Islet precursor cell (in vitro differentiated cells): ENCODE data around the gene TRAF7.
A peak's percentile ranks its signal among the peaks of the same experiment; 100 is the strongest.

Source experiments
- DNase-seq: peaks from one replicate; pipeline ENCODE4 v3.0.0-alpha.2; 2018

The TRAF7 gene

DNA sequence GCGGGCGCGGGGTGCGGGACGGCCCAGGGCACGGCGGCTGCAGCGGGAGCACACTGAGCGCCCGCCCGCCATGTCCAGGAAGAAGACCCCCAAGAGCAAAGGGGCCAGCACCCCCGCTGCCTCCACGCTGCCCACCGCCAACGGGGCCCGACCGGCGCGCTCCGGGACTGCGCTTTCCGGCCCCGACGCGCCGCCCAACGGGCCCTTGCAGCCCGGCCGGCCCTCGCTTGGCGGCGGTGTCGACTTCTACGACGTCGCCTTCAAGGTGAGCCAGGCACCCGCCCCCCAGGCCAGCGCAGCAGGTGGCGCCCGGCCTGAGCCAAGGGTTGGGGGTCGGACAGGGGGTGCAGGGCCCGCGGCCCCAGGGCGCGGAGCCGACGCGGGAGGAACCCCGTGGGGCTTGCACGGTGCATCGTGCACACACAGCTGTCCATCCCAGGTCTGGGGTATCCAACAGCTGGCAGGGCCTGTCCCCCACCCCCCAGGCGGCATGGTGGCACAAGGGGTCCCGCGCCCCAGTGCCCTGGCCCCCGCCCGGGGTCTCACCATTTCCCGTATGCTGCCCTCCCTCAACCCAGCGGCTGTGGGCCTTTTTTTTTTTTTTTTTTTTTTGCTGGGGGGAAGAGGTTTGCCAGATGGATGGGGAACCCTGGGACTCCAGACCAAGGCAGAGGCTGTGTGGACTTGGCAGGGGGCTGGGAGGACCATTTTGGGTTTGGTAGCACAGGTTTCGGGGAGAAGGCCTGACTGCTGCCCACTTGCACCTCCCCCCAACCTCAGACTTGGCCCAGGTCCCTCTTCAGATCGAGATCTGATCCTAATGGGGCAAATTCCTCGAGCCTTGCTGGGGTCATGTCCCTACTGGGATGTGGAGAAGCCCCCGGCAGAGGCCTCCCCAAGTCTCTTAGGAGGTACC lies 6.6 kb upstream of the TRAF7 start:
- DNase-seq, result peak; percentile 64

DNA sequence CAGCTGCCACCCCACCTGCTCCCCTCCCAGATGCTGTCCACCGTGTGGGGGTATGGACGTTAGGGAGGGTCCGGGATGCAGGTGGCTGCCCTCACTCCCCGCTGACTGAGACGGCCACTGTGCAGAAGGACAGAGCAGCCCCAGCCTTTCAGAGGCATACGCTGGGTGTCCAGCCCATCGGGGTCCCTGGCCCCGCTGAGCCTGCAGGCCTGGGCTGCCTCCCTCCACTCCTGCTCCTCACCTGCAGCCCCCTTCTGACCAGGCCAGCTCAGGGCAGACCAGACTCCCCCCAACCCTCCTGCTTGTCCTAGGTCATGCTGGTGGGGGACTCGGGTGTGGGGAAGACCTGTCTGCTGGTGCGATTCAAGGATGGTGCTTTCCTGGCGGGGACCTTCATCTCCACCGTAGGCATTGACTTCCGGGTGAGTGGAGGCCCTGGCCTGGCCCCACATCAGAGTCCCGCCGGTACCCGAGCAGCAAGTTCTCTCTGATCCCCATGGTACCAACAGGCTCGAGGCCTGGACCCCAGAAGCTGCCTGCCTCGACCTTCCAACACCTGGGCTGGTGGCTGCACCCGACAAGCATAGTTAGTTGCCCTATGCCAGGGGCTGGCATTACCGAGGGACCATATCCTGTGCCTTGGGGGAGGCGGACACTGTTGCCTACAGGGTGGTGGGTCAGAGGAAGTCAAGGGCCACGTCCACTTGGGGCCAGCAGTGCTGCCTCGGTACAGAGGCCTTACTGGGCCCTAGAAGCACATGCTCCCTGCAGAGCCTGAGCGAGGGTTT lies 5.8 kb upstream of the TRAF7 start:
- DNase-seq, result peak; percentile 70

DNA sequence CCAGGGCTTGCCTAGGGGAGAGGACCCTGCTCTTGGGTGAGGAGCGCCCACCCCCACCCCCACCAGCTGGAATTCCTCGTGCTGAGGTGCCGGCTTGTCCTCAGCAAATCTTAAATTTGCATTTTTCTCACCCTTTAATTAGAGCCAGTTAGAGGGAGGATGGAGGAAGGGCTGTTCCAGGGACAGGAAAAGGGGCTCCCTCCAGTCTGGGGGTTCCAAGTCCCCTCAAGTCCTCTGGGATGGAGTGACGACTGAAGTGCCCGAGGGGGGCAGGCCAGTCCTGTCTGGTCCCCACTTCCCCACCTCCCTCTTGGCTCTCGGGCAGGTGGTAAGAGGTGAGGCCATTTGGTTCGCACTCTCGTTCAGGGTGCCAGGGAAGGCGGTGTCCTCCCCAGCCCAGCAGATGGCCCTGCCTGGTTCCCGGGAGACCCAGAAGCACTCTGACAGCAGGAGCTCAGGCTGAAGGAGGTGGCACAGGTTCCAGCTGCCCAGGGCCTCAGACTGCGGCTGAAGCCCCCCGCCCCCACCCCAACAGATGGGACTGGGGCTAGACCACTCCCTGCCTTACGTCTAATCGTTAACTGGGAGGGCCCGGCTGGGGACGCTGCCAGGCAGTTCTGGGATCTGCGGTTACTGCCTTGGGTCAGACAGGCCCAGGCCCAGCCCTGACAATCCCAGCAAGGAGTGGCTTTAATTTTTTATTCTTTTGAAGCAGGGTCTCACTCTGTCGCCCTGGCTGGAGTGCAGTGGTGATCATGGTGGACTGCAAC lies 5.0 kb upstream of the TRAF7 start:
- peak; percentile 88 for DNase-seq

DNA sequence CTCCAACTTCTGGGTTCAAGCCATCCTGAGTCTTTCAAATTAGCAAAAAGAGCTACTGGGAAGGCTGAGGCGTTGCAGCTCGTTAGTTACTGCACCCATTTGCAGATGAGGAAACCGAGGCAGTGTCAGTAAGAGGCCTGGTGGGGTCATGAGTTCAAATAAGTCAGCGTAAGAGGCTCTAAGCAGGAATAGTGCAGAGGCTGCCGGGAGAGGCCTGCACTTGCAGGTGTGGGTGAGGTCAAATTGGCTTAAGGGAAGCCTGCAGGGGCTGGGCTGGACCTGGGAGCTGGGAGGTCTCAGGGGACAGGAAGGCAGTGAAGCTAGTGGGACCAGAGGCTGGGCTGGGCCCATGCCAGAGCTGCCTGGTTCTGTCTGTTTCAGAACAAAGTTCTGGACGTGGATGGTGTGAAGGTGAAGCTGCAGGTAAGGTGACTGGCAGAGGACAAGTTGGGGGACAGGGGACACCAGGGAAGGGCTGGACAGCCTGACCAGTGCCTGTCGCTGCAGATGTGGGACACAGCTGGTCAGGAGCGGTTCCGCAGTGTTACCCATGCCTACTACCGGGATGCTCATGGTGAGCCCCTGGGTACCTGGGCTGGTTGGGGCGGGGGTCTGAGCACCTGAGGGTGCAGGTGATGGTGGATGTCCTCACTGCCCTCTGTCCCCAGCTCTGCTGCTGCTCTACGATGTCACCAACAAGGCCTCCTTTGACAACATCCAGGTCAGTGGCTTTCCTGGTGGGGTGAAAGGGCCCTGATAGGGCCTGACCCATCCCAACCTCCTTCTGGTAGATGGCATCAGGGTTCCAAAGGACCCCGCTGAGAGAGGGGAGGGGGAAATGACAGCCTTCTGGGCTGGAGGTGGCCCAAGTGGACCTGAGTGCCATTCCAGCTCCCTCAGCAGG lies 4.1 kb upstream of the TRAF7 start:
- DNase-seq, result no peak

DNA sequence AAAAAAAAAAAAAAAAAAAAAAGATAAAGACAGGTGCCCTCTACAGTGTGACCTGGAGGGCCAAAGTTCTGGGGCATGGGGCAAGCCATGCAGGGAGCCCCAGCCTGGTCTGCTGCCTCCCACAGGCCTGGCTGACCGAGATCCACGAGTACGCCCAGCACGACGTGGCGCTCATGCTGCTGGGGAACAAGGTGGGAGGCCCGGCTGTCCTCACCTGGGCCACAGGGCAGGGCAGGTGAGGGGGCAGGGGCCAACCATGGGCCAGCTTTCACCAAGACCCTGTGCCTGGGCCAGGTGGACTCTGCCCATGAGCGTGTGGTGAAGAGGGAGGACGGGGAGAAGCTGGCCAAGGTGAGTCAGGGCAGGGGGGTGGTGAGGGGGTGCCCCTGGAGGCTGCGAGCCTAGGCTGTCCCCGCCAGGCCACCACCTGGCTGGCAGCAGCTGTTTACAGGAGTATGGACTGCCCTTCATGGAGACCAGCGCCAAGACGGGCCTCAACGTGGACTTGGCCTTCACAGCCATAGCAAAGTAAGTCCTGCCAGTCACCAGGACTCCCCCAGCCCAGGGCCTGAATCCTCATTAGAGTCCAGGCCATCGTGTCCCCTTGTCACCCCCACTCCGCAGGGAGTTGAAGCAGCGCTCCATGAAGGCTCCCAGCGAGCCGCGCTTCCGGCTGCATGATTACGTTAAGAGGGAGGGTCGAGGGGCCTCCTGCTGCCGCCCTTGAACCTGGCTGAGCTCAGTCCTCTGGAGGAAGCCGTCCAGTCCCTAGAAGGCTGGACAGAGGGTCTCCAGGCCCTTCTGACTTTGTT lies 2.7 kb upstream of the TRAF7 start:
- DNase-seq, result no peak

DNA sequence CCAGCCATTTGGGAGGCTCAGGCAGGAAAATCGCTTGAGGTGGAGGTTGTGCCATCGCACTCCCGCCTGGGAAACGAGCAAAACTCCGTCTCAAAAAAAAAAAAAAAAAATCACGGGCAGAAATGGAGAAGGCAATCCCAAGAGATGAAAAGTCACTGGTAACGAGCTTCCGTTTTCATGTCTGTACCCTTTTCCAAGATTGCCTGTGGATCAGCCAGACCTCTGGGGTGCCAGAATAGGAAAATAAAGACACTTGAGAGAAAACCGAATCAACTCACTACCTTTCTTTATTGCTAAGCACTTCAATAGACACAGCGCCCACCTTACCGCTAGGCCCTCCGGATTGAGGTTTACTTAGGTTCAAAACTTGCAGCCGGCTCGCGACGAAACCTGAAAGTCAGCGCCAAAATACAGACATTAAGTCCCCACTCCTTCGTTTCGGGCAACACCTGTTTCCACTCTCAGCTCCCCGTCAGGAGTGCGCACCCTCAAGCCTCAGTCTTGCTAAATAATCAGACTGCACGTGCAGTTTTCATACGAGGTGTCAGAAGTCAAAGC lies 970 bp upstream of the TRAF7 start:
- no peak for DNase-seq

DNA sequence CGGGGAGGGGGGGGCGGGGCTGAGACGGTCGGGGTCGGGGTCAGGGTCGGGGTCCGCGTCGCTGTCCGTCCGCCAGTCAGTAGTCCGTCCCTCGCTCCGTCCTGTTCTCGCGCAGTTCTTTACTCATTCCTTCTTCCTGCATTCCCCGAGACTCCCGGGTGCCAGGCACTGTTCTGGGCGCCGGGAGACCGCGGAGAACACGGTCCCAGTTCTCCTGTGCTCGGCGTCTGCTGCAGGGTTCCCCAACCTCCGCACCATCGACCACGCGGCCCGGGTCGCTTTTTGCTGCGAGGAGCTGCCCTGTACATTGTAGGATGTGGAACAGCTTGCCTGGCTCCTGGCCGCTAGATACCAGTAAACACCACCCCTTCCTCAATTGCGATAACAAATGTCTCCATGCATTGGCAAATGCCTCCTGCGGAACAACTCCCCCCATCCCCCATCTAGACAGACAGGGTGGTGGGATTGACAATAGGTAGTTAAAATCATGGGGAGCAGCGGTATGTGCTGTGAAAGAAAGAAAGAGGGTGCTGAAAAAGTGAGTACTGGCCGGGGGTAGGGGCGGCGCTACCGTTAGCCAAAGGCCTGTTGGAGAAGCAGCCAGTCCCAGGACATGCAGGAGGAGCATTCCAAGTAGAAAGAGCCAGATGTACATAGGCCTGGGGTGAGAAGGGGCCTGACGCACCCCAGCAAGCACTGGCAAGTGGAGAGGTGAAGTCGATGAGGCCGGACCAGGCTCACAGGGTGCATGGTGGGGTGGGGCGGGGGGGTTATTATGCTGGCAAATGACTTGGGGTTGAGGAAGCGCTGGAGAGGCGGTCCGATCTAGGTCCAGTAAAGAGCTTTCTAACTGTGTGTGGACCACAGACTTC lies 631 bp downstream of the TRAF7 start:
- DNase-seq, result no peak

DNA sequence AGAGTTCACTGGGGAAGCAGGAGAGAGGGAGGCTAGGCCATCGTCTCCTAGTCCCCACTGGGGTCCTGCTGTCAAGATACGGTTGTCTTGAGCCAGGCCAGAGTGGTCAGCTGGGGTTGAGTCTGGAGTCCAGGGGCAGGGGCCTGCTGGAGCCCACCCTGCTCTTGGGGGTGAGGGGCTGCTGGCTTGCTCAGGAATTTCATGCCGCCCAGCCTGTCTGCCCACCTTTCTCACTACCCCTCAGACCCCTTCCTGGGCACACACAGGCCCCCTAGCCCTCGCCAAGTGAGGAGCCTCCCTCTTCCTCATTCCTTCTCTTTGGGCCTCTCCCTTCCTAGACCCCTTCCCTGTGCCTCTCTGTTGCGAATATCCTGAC lies 1.3 kb downstream of the TRAF7 start:
- no peak for DNase-seq

DNA sequence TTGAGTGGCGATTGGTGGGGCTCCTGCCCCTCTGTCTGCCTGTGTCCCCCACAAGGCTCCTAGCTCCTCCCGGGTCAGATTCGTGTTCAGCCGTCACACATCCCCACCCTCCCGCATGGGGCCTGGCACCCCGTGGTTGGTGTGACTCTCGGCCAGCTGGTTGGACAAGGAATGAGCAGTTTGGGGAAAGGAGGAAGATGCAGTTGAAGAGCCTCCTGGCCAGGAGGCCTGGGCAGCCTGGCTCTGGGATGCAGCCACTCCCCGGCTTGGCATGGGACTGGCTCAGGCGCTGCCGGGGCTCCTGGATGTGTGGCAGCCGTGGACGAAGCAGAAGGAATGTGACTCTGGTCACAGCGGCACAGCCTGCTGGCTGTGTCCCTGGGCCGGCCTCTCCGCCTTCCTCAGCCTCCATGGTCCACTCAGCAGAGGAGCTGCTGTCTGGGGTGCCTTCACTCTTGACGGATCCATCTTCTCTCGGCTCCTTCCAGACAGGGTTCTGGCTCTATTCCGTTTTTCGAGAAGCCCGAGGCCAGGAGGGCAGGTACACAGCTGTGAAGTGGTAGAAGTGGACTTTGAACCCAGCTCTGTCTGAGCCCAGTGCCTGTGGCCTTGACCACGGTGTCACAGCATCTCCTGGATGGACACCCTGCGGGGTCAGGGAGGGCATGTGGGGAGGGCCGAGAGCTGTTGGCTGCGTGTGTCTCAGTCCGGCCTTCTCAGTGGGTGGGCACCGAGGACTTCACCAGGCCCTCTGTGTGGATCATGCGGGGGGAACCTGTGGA lies 2.1 kb downstream of the TRAF7 start:
- no peak for DNase-seq

DNA sequence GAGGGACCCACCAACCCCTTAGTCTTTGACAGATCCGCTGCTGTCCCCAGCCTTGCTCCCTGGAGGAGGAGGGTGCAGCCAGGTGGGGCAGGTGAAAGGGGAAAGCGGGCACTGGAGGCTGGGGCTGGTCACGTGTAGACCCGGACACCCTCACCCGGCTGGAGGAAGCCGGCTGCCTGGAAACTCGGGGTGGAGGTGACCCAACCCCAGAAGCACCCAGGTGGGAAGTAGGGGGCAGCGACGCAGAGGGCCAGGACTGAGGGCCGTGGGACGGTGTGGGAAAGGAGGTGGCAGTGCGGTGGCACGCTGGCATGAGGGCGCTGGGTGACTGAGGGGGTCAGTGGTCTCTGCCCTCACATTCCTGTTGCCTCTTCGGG lies 2.7 kb downstream of the TRAF7 start:
- DNase-seq, result no peak

DNA sequence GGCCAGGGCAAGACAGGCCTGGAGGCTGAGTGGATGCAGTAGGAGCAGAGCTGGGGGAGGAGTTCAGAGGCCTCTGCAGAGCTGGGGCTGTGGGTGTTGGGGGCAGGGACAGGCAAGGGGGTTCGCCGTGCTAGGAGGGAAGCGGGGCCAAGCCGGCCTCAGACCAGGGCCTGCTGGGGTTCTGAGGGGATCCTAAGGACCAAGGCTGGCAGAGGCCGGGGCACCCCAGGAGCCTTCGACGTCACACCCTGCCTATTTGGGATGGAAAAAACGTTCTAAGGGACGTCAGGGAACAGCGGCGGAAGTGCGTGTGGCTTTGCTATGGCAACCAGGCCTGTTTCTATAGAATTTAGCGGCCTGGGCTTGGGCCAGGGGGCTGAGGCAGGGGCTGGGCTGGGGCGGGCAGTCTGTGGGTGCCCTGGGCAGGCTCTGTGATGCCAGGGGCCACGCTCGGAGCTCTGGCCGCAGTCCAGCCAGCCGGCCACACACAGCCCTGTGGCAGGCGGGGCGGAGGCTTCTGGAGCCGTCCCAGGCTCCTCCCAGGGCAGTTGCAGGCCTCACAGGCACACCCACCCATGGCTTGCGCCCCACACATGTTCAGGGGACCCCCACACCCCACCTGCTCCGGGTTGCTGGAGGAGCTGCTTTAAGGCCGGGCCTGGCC lies 3.7 kb downstream of the TRAF7 start:
- no peak for DNase-seq

DNA sequence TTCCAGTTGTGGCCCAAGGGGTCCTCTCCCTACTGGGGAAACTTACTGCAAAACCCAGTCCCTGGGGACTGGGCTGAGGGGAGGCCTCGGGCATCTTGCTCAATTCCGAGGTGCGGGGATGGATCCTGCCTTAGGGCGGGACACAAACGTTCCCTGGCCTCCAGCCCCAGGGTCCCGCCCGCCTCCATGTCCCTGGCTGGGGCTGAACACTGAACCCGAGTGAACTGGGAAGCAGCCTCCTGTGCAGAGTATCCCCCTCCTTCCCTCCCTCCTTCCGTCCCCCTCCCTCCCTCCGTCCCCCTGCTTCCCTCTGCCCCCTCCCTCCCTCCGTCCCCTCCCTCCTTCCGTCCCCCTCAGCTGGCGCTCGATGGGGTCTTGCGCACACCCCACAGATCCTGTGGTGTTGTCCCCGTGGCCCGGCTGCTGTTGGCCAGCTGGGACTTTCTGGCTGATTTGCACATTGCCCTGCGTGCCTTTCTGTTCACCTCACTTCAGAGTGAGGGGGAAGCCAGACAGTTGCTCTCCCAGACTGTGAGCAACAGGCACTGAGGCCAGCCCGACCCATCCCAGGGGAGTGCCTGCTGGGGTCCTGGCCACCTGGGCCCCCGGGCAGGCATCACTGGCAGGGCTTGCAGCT lies 5.5 kb downstream of the TRAF7 start:
- no peak for DNase-seq

DNA sequence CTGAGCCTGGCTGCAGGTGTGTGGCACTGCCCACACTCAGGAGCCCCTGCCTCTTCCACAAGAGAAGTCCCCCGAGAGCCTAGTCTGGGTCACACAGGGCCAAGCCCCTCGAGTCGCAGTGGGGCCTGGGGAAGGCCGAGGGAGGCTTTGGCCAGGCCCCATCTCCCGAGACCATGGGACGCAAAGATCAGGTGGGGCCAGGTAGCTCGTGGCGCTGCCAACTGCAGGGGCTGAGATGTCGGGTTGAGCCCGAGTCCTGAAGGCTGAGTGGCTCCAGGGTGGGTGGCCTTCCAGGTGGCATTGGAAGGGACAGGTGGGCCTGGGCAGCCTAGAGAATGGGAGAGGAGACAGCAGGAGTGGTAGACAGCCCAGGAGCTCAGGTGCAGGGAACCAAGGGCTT lies 6.3 kb downstream of the TRAF7 start:
- no peak for DNase-seq

DNA sequence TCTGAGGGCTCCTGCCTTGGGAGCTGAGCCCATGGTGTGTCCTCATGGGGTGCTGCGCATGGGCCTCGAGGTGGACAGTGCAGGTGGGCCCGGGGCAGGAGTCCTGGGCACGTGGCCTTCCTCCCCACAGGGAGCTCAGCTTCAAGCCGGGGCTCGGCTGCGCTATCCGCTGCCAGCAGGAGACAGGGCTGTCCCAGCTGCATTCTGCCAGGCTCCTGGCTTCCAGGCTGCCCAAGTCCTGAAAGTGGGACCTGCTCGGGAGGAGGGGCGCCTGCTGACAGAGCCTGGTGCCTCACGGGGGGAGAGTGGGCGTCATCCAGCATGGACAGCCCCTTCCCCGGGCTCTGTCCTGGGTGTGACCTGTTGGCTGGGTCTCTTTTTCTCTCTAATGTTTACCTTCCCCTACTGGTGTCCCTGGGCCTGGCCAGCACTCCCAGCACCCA lies 7.1 kb downstream of the TRAF7 start:
- no peak for DNase-seq

DNA sequence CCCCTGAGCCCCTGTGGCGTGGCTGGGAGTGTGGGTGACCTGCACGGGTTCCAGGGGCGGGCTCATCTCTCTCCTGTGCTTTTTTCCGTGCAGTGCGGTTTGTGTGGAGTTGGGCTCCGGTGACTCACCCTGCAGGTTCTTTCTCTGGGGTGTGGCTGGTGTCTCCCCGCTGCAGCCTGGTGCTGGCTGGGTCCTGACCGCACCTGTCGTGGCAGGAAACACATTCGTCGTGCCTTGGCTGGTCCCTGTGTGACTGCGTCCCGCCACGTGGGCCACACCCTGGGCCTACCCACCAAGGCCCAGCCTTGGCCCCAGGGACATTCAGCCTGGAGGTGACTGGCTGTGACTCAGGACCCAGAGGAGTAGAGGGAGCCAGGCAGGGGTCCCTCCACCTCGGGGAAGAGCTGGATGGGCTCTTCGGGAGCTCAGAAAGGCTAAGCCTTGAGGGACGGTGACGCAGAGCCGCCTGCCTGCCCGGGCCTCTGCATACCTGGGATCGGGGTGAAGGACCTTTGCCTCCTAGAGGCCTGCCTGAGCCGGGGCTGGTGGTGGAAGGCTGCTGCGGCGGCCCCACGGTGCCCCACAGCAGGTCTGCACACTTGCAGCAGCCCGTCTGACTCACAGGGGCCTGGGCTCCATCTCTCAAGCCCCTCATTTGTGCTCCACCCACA lies 7.8 kb downstream of the TRAF7 start:
- DNase-seq, result no peak

DNA sequence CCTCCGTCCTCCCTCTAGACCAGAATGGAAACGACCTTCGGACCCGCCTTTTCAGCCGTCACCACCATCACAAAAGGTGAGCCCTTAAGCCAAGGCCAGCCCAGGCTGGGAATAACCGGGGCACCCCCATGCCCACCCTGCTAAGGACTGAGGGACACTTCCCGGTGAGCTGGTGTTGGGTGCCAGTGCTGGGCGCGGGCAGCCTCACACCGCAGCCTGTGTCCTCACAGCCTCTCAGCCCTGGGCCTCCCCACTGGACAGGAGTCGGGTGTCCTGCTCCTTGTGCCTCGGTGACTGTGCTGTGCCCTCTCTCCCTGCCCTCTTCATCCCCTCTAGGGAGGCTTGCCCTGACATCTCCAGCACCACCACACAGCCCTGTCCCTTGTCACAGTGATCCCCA lies 10.3 kb downstream of the TRAF7 start:
- DNase-seq, result no peak

DNA sequence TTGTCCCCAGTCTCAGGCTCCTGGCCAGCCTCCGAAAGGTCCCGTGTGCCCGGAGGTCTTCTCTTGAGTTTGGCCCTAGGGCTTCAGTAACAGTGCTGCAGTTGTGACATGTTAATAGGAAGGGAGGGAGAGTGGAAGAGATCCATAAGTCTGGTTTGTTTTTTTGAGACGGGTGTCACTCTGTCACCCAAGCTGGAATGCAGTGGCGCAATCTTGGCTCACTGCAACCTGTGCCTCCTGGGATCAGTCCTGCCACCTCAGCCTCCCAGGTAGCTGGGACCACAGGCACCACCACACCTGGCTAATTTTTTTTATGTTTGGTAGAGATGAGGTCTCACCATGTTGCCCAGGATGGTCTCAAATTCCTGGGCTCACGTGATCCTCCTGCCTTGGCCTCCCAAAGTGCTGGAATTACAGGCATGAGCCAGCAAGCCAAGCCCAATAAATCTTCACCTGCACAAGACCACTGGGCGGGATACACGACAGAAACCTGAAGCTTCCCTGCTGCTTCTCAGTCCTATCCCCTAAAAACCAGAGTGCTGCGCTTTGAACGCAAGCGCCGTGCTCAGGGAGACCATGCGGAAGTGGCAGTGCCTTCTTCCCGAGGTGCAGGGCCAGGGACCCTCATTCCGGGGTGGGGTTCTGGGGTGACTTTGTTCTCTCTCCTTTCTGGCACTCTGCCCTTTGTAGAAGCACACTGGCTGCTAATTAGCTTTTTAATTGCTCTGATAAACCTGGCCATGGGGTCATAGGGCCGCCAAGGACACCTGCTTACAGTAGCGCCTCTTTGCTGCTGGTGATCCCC lies 10.9 kb downstream of the TRAF7 start:
- no peak for DNase-seq
